ENCODE measurements around the gene CENPX. TPM values are rescaled to one million over a fixed set of nuclear protein-coding genes. Genes with fewer than 3 reads are reported as not detected.

The CENPX gene
- total and polyA plus RNA-seq, 2 of the 13 experiments (the other 11 are each of a cell fraction or from before 2014, with no cell fraction given): 92.7 to 170 TPM

- no peak for TF ChIP-seq ZBTB43 (CRISPR knock-in tag; conservative IDR thresholded peaks at IDR 0.05)
- no peak for TF ChIP-seq PREB (CRISPR knock-in tag; IDR thresholded peaks at IDR 0.05)
- TF ChIP-seq, protein P1, sequence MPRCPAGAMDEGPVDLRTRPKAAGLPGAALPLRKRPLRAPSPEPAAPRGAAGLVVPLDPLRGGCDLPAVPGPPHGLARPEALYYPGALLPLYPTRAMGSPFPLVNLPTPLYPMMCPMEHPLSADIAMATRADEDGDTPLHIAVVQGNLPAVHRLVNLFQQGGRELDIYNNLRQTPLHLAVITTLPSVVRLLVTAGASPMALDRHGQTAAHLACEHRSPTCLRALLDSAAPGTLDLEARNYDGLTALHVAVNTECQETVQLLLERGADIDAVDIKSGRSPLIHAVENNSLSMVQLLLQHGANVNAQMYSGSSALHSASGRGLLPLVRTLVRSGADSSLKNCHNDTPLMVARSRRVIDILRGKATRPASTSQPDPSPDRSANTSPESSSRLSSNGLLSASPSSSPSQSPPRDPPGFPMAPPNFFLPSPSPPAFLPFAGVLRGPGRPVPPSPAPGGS (CRISPR knock-in tag; IDR thresholded peaks at IDR 0.05): no peak
- no peak for TF ChIP-seq HDAC2 (CRISPR knock-in tag; IDR thresholded peaks at IDR 0.05)
- TF ChIP-seq RORA (CRISPR knock-in tag; IDR thresholded peaks at IDR 0.05): no peak
- no peak; the same call in 1 of the 2 replicates for TF ChIP-seq ZNF230 (CRISPR knock-in tag; IDR thresholded peaks at IDR 0.05)
- TF ChIP-seq ZNF549 (CRISPR knock-in tag; IDR thresholded peaks at IDR 0.05): no peak; the same call in 1 of the 2 replicates
- TF ChIP-seq MIXL1 (CRISPR knock-in tag; IDR thresholded peaks at IDR 0.05): no peak
- TF ChIP-seq ZNF598 (CRISPR knock-in tag; IDR thresholded peaks at IDR 0.05; ENCODE audit: borderline replicate concordance): peak; percentile 10; the same call in 1 of the 2 replicates
- no peak for TF ChIP-seq ZEB1 (IDR thresholded peaks at IDR 0.05; ENCODE audit: insufficient replicate concordance, low read depth)
- TF ChIP-seq ZSCAN22 (CRISPR knock-in tag; IDR thresholded peaks at IDR 0.05): no peak
- no peak for TF ChIP-seq TEF (CRISPR knock-in tag; IDR thresholded peaks at IDR 0.05)
- peak; percentile 90 for TF ChIP-seq DR1 (CRISPR knock-in tag; IDR thresholded peaks at IDR 0.05)
- TF ChIP-seq SETDB1 (CRISPR knock-in tag; IDR thresholded peaks at IDR 0.05; ENCODE audit: borderline replicate concordance): no peak
- TF ChIP-seq, protein P2, sequence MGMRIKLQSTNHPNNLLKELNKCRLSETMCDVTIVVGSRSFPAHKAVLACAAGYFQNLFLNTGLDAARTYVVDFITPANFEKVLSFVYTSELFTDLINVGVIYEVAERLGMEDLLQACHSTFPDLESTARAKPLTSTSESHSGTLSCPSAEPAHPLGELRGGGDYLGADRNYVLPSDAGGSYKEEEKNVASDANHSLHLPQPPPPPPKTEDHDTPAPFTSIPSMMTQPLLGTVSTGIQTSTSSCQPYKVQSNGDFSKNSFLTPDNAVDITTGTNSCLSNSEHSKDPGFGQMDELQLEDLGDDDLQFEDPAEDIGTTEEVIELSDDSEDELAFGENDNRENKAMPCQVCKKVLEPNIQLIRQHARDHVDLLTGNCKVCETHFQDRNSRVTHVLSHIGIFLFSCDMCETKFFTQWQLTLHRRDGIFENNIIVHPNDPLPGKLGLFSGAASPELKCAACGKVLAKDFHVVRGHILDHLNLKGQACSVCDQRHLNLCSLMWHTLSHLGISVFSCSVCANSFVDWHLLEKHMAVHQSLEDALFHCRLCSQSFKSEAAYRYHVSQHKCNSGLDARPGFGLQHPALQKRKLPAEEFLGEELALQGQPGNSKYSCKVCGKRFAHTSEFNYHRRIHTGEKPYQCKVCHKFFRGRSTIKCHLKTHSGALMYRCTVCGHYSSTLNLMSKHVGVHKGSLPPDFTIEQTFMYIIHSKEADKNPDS (CRISPR knock-in tag; IDR thresholded peaks at IDR 0.05): no peak
- TF ChIP-seq SIX4 (CRISPR knock-in tag; IDR thresholded peaks at IDR 0.05): peak; percentile 64; the same call in 1 of the 2 replicates
- TF ChIP-seq, protein P3, sequence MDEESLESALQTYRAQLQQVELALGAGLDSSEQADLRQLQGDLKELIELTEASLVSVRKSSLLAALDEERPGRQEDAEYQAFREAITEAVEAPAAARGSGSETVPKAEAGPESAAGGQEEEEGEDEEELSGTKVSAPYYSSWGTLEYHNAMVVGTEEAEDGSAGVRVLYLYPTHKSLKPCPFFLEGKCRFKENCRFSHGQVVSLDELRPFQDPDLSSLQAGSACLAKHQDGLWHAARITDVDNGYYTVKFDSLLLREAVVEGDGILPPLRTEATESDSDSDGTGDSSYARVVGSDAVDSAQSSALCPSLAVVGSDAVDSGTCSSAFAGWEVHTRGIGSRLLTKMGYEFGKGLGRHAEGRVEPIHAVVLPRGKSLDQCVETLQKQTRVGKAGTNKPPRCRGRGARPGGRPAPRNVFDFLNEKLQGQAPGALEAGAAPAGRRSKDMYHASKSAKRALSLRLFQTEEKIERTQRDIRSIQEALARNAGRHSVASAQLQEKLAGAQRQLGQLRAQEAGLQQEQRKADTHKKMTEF (CRISPR knock-in tag; IDR thresholded peaks at IDR 0.05): no peak
- no peak for TF ChIP-seq RNF219 (CRISPR knock-in tag; IDR thresholded peaks at IDR 0.05)
- peak; percentile 58 for TF ChIP-seq ZNF225 (CRISPR knock-in tag; IDR thresholded peaks at IDR 0.05)
Observed at GRCh38 chr17:81993729-81994592, 28.7 kb downstream of the CENPX start (continued).

Measured in HepG2 (cell line).